Psoas muscle (tissue), 8 donors: ENCODE measurements around the gene GBP2. TPM values are rescaled to one million over a fixed set of nuclear protein-coding genes. Genes with fewer than 3 reads are reported as not detected.

Experiments
- ATAC-seq, 4 donors: fragments of 200-7000 bp; cut with Tn5 transposase; one replicate each; pipeline ENCODE4 v1.9.1; 2020; ENCODE audit warnings: moderate library complexity in 3 of 4, mild to moderate bottlenecking in 2 of 4
- DNase-seq, 2 donors: peaks; one replicate each; pipeline ENCODE4 v3.0.0-alpha.2; 2020
- H3K27ac ChIP-seq: fragments of 200-600 bp; one replicate; pipeline ENCODE4 v1.8.0; 2022
- H3K27me3 ChIP-seq, 3 donors: fragments of 200-600 bp in 1 of 3; one replicate each; pipeline versions ENCODE4 v1.6.1 to v1.8.0; 2013 to 2022; ENCODE audit warnings: low read length in 2 of 3, mild to moderate bottlenecking in 2 of 3, moderate library complexity in 1 of 3; ENCODE audit not compliant: insufficient read depth in 3 of 3
- H3K36me3 ChIP-seq, 2 donors: fragments of 200-600 bp in 1 of 2; one replicate each; pipeline versions ENCODE4 v1.6.1 to v1.8.0; 2013 to 2022; ENCODE audit warnings: low read depth in 1 of 2, mild to moderate bottlenecking in 1 of 2, moderate library complexity in 1 of 2; ENCODE audit not compliant: insufficient read depth in 1 of 2
- H3K4me1 ChIP-seq: fragments of 200-600 bp; one replicate; pipeline ENCODE4 v1.8.0; 2022
- H3K4me3 ChIP-seq: fragments of 200-600 bp; one replicate; pipeline ENCODE4 v1.8.0; 2022; ENCODE audit warnings: mild to moderate bottlenecking
- H3K9me3 ChIP-seq: fragments of 200-600 bp; one replicate; pipeline ENCODE4 v1.8.0; 2022
- CTCF ChIP-seq: fragments of 200-600 bp; IDR thresholded peaks from one replicate; pipeline ENCODE4 v1.8.0; 2022; ENCODE audit warnings: antibody characterized with exemption
- WGBS, 3 donors: extraction: QIAGEN DNeasy Blood & Tissue Kit; methylation state at CpG; one replicate each; pipeline versions ENCODE4 v1.1.6 to v1.1.7; 2013; 5-methylcytosine and 5-hydroxymethylcytosine counted together
- intact Hi-C, 2 donors: fragments of 100-400 bp; cut with DNase I; formaldehyde crosslinking; loops; one replicate each; pipeline versions ENCODE4 v1.11.0 to v1.14.2; 2022
- polyA plus RNA-seq, 3 donors: library from polyadenylated mRNA; stranded (reverse); fragments of 200-250 nt; gene quantifications; one replicate each; pipeline ENCODE4 v1.2.3, GENCODE V29; 2013
- total RNA-seq, 4 donors: library from RNA; stranded (reverse); fragmentation: NEBNext Ultra II Directional in 2 of 4; extraction: Animal tissue kit (Norgen Biotek cat#: 25700) in 2 of 4; gene quantifications; one replicate each; pipeline versions ENCODE4 v1.2.1 to v1.2.4, GENCODE V29; 2021 to 2023
- donor health status: healthy with polysubstance abuse.
- donor health status: DM: no; HTN: no; CAD: no; lungs with moderate emphysema.
- donor health status: Bipolar disorder and iron deficiency.
- donor health status: healthy.
- donor health status: DM: yes; HTN: yes; CAD: no.
- donor health status: DM: no; HTN: no; CAD: no.
- donor health status: DM: no; HTN: no; CAD: no.
- donor health status: DM: yes; HTN: yes; CAD: no.

The GBP2 gene
- total and polyA plus RNA-seq, 7 donors, result 11.3 to 36.6 (median 25.8) TPM

- Histone ChIP-seq H3K36me3 (no peaks in the 10 kb centered on the region), H3K9me3 (no peaks in the 10 kb centered on the region), H3K27ac (peak within 1 kb of the TSS; percentile 66), H3K27me3 (no peaks in the 10 kb centered on the region), H3K4me3 (peak within 1 kb of the TSS; percentile 59), H3K4me1 (peaks cover 4% of the 10 kb centered on the region)
- DNase-seq (no peak), ATAC-seq (peak; percentile 34 to 83 (median 54))
- TF ChIP-seq CTCF, result no peak
- 16 to 18% (median 17%) methylated on average over 4 of the region's 4 CpGs for WGBS, 3 donors
- intact Hi-C loops, result loop anchor here in 1 of 2 donors (5.0 kb wide), 1 partner anchor 52 kb away; no protein-coding TSS in a partner anchor
Observed at GRCh38 chr1:89065079-89065868, 60.6 kb downstream of the GBP2 start, which contains the start of gene GBP1. Gene GBP1, minus strand, starts transcription at chr1:89065208. Its CDS starts 1,974 bp downstream, at chr1:89063234.

DNA sequence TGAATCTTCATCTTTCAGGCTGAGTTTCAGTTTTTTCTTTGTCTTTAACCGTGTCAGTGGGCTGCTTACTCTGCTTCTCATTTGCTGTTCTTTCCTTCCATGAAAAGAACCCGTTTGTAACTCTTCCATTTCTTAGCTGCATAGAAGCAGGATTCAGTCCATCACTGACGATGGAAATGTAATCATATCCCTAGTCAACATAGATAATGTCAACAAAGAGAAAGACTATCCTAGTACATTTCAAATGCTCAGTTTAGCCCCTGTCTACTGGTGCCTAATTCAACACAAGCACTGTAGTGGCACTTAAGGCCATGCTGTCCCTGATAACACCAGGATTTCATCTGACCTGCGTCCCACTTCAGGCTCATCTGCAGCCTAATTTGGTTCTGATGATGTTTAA is 61.3 kb downstream of the GBP2 start:
- peak overlapping the region; percentile 66 for H3K27ac ChIP-seq
- intact Hi-C loops, result loop anchor here in 1 of 2 donors (5.0 kb wide), 1 partner anchor 53 kb away; no protein-coding TSS in a partner anchor
- H3K9me3 ChIP-seq, result no peaks in the 10 kb centered on the region
- DNase-seq (no peak), ATAC-seq (peak in 2 of 4 donors; percentile 27 to 55)
- no peak for TF ChIP-seq CTCF
- peak overlapping the region; percentile 59 for H3K4me3 ChIP-seq
- H3K36me3 ChIP-seq, result peaks cover 0 to 6% of the 10 kb centered on the region in 2 donors
- WGBS, 3 donors, result 3 to 4% (median 4%) methylated on average over 4 of the region's 4 CpGs
- peaks cover 4% of the 10 kb centered on the region for H3K4me1 ChIP-seq
- no peaks in the 10 kb centered on the region for H3K27me3 ChIP-seq

DNA sequence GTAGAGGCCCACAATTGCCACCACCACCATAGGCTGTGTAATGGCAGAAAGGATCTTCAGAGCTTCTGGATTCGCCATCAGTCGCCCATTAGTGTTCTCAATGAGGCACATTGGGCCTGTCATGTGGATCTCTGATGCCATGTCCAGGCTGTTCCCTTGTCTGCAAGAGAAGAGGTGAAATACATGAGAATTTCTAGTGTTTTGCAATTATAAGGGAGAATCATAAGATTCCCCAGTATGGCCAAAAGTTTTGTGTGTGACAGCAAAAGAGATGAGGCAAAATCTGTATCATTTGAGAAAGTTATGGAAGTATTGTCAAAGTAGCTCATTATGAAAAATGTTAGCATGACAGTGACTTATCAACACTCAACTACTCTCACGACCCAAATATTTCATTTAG is 62.8 kb downstream of the GBP2 start:
- intact Hi-C loops, result no loop called here
- no peak for DNase-seq
- H3K27ac ChIP-seq, result no peak overlapping the region
- peaks cover 4% of the 10 kb centered on the region for H3K4me1 ChIP-seq
- whole genome bisulfite sequencing, 3 donors, result 88 to 89% (median 89%) methylated on average over 3 of the region's 3 CpGs
- TF ChIP-seq CTCF, result no peak
- no peaks in the 10 kb centered on the region for H3K9me3 ChIP-seq
- peak overlapping the region; percentile 27 for H3K4me3 ChIP-seq
- peaks cover 0 to 19% of the 10 kb centered on the region in 2 donors for H3K36me3 ChIP-seq
- no peaks in the 10 kb centered on the region for H3K27me3 ChIP-seq
- ATAC-seq, result no peak

DNA sequence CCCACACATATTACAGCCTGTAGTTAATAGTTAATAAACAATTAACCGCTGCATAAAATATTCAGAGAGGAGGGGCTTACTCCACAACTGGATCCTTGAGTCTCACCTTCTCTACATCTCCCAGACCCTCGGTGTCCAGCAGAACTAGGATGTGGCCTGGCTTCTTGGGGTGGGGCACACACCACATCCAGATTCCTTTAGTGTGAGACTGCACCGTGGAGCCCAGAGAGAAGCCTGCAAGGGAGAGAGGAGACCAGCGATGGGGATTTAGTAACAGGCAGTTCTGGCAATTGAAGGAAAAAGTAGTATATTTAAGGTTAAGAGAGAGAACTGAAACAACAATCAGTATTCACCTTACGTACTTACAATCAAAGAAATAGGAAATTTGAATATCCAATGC is 65.8 kb downstream of the GBP2 start:
- no peak overlapping the region for H3K4me3 ChIP-seq
- intact Hi-C loops, result no loop called here
- no peaks in the 10 kb centered on the region for H3K9me3 ChIP-seq
- no peak for ATAC-seq
- WGBS, 3 donors, result 69 to 83% (median 71%) methylated on average over 5 of the region's 5 CpGs
- H3K27me3 ChIP-seq, result no peaks in the 10 kb centered on the region
- H3K4me1 ChIP-seq, result peaks cover 4% of the 10 kb centered on the region
- H3K36me3 ChIP-seq, result peaks cover 0 to 40% of the 10 kb centered on the region in 2 donors
- H3K27ac ChIP-seq, result no peak overlapping the region
- DNase-seq, result no peak
- TF ChIP-seq CTCF, result no peak

Other genes with a start within 250 kb of the GBP2 start
- gene GTF2B, start 234.5 kb downstream of the GBP2 start, total RNA-seq, result 10 to 100 TPM; 11.8 to 16.2 (median 14.2) TPM
- 10 to 100 TPM; 15.4 to 23.3 (median 15.6) TPM for gene GTF2B, start 234.5 kb downstream of the GBP2 start, polyA plus RNA-seq
- 1 to 10 TPM; 5.7 to 6.7 (median 6.2) TPM for gene KYAT3, start 133.5 kb downstream of the GBP2 start, total RNA-seq
- gene KYAT3, start 133.5 kb downstream of the GBP2 start, polyA plus RNA-seq, result 1 to 10 TPM; 3.8 to 7.6 (median 4.6) TPM
- gene RBMXL1, start 133.5 kb downstream of the GBP2 start, total RNA-seq, result 1 to 10 TPM; 5.0 to 7.2 (median 6.4) TPM
- 1 to 10 TPM; 2.3 to 5.3 (median 4.1) TPM for gene RBMXL1, start 133.5 kb downstream of the GBP2 start, polyA plus RNA-seq
- 1 to 10 TPM; 1.4 to 5.3 (median 2.0) TPM for gene GBP3, start 103.2 kb downstream of the GBP2 start, total RNA-seq
- gene GBP3, start 103.2 kb downstream of the GBP2 start, polyA plus RNA-seq, result 1 to 10 TPM in 2 of 3 donors, under 1 TPM in 1; 0.56 to 1.4 (median 1.2) TPM
- 1 to 10 TPM; 2.1 to 4.1 (median 3.8) TPM for gene GBP1, start 60.9 kb downstream of the GBP2 start, total RNA-seq
- 1 to 10 TPM; 1.7 to 3.3 (median 1.9) TPM for gene GBP1, start 60.9 kb downstream of the GBP2 start, polyA plus RNA-seq
- gene GBP7, start 49.9 kb upstream of the GBP2 start, total RNA-seq, result not detected
- gene GBP7, start 49.9 kb upstream of the GBP2 start, polyA plus RNA-seq, result not detected
- gene GBP4, start 72.8 kb upstream of the GBP2 start, total RNA-seq, result 1 to 10 TPM; 2.2 to 9.7 (median 3.4) TPM
- gene GBP4, start 72.8 kb upstream of the GBP2 start, polyA plus RNA-seq, result 1 to 10 TPM; 3.0 to 4.5 (median 4.5) TPM
- under 1 TPM; 0.29 to 0.74 (median 0.49) TPM for gene GBP5, start 146.7 kb upstream of the GBP2 start, total RNA-seq
- under 1 TPM; 0.16 to 0.21 (median 0.18) TPM for gene GBP5, start 146.7 kb upstream of the GBP2 start, polyA plus RNA-seq
- gene GBP6, start 237.9 kb upstream of the GBP2 start, total RNA-seq, result under 1 TPM in 1 of 4 donors, not detected in 3; 0.10 TPM
- under 1 TPM; 0.03 to 0.04 (median 0.03) TPM for gene GBP6, start 237.9 kb upstream of the GBP2 start, polyA plus RNA-seq